Measurements from ENCODE around the gene GIMAP8. TPM values are rescaled to one million over a fixed set of nuclear protein-coding genes. Genes with fewer than 3 reads are reported as not detected.

Gene GIMAP8
- total RNA-seq, 6 experiments from 2014 or later = 2.7 to 10.0 (median 6.2) TPM

- Histone ChIP-seq H3K4me3 (no peak overlapping the region), H3K27ac (no peak overlapping the region), H3K4me1 (no peaks in the 10 kb centered on the region), H3K27me3 (no peaks in the 10 kb centered on the region), H3K36me3 (no peaks in the 10 kb centered on the region), H3K9me3 (no peaks in the 10 kb centered on the region)
- DNase-seq (no peak), ATAC-seq (peak in 1 of 4 donors; percentile 29)
- TF ChIP-seq CTCF (IDR thresholded peaks at IDR 0.05) = no peak
- no peak for TF ChIP-seq POLR2A (IDR thresholded peaks at IDR 0.05)
- intact Hi-C loops (cut with DNase I) = no loop called here
- WGBS (ENCODE audit: insufficient coverage, low coverage, low lambda C conversion rate, missing lambda C conversion rate) = 63% methylated on average over 3 of the region's 7 CpGs
Observed at GRCh38 chr7:150473902-150474301, 23.5 kb downstream of the GIMAP8 start.

GRCh38 chr7:150476285-150476684, 25.9 kb downstream of the GIMAP8 start:
- Histone ChIP-seq H3K27ac (no peak overlapping the region), H3K4me3 (no peak overlapping the region), H3K9me3 (no peaks in the 10 kb centered on the region), H3K27me3 (no peaks in the 10 kb centered on the region), H3K36me3 (no peaks in the 10 kb centered on the region), H3K4me1 (no peaks in the 10 kb centered on the region)
- no peak for DNase-seq
- no peak for ATAC-seq
- TF ChIP-seq POLR2A (IDR thresholded peaks at IDR 0.05) (no peak), CTCF (IDR thresholded peaks at IDR 0.05) (no peak)
- 80% methylated on average over 3 of the region's 3 CpGs for WGBS (ENCODE audit: insufficient coverage, low coverage, low lambda C conversion rate, missing lambda C conversion rate)
- intact Hi-C loops (cut with DNase I) = no loop called here

DNA sequence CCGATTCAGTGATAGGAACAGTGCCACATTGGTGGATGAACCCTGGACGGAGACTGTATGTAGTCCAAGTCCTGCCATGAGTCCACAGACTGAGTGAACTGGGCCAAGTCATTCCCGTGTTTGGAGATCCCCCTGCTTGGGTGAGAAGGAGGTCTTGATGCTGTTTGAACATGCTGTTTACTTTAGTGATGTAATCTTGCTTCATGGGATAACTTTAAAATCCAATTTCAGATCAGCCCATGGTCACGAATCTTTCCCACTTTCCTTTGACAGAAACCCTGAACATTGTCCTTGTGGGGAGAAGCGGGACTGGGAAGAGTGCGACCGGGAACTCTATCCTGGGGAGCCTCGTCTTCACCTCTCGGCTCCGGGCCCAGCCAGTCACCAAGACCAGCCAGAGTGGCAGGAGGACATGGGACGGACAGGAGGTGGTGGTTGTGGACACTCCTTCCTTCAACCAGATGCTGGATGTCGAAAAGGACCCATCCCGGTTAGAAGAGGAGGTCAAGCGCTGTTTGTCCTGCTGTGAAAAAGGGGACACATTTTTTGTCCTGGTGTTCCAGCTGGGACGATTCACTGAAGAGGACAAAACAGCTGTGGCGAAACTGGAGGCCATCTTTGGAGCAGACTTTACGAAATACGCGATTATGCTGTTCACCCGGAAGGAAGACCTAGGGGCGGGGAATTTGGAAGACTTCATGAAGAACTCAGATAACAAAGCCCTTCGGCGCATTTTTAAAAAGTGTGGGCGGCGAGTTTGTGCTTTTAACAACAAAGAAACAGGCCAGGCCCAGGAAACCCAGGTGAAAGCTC, 26.6 kb downstream of the GIMAP8 start:
- Histone ChIP-seq H3K36me3 (no peaks in the 10 kb centered on the region), H3K4me3 (no peak overlapping the region), H3K4me1 (no peaks in the 10 kb centered on the region), H3K27ac (no peak overlapping the region), H3K9me3 (no peaks in the 10 kb centered on the region), H3K27me3 (no peaks in the 10 kb centered on the region)
- TF ChIP-seq CTCF (IDR thresholded peaks at IDR 0.05) (no peak), POLR2A (IDR thresholded peaks at IDR 0.05) (no peak)
- no peak for ATAC-seq
- WGBS (ENCODE audit: insufficient coverage, low coverage, low lambda C conversion rate, missing lambda C conversion rate) = 74% methylated on average over 23 of the region's 25 CpGs
- intact Hi-C loops (cut with DNase I) = no loop called here
- no peak for DNase-seq

DNA sequence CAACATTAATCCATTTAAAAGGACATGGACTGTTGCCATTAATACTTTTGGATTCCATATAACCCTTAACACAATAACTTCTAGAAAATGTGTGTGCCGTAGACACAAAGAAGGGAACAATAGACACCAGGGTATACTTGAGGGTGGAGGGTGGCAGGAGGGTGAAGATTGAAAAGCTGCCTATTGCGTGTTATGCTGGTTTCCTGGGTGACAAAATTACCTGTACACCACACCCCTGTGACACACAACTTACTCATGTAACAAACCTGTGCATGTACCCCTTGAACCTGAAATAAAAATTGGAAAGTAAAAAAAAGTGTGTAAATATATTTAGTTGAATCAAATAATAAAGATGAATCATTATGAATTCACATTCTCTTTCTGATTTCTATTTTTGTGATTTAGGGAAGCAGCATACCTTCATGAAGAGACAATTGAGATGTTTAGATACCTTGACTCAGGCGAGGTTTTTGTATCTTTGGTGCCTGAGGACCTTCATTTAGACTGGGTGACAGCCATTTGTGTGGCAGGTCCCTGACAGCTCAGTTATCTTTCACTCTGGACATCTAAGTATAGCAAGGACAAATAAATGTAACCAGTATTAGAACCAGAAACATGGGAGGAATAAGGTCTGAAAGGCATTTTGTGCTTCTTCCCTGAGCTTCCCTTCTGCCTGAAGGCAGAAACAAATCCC, 28.7 kb downstream of the GIMAP8 start:
- no peak for TF ChIP-seq POLR2A (IDR thresholded peaks at IDR 0.05)
- TF ChIP-seq CTCF (IDR thresholded peaks at IDR 0.05) = no peak
- Histone ChIP-seq H3K9me3 (no peaks in the 10 kb centered on the region), H3K27me3 (no peaks in the 10 kb centered on the region), H3K4me1 (no peaks in the 10 kb centered on the region), H3K4me3 (no peak overlapping the region), H3K27ac (no peak overlapping the region), H3K36me3 (no peaks in the 10 kb centered on the region)
- 64% methylated on average over 3 of the region's 3 CpGs for WGBS (ENCODE audit: insufficient coverage, low coverage, low lambda C conversion rate, missing lambda C conversion rate)
- DNase-seq = no peak
- no peak for ATAC-seq
- intact Hi-C loops (cut with DNase I) = no loop called here
